ENCODE results near the gene CYTH3. TPM values are rescaled to one million over a fixed set of nuclear protein-coding genes. Genes with fewer than 3 reads are reported as not detected.

The CYTH3 gene
- total and polyA plus RNA-seq, 2 of the 8 experiments (the other 6 are each of a cell fraction or from before 2014, with no cell fraction given) = 10.3 to 11.9 TPM

DNA sequence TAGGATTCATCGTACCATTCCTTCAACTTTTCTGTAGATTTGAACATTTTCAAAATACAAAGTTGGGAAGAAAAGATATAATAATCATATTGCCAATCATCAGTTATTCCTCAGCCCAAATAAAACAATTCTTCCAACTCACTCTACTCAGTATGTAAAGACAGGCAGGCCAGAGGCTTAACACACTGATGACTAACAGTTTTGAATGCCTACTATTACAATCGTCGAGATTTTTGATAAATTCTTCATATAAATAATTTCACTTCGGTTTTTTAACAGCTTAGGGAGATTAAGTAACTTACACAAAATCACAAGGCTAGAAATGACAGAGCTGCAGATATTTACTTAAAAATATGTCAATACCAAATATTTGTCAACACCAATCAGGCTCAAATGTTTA, 17.6 kb downstream of the CYTH3 start:
- no peak overlapping the region for H4K91ac ChIP-seq (replicated peaks; ENCODE audit: insufficient read length, low read length)
- H2BK20ac ChIP-seq (ENCODE audit: low read length) = no peak overlapping the region
- no peaks in the 10 kb centered on the region for H3K27me3 ChIP-seq (replicated peaks in 1 of 4; ENCODE audit: control insufficient read depth in 3 of 4, extremely low read depth in 1 of 4, insufficient read depth in 3 of 4, low read length in 3 of 4)
- TF ChIP-seq, protein P1, sequence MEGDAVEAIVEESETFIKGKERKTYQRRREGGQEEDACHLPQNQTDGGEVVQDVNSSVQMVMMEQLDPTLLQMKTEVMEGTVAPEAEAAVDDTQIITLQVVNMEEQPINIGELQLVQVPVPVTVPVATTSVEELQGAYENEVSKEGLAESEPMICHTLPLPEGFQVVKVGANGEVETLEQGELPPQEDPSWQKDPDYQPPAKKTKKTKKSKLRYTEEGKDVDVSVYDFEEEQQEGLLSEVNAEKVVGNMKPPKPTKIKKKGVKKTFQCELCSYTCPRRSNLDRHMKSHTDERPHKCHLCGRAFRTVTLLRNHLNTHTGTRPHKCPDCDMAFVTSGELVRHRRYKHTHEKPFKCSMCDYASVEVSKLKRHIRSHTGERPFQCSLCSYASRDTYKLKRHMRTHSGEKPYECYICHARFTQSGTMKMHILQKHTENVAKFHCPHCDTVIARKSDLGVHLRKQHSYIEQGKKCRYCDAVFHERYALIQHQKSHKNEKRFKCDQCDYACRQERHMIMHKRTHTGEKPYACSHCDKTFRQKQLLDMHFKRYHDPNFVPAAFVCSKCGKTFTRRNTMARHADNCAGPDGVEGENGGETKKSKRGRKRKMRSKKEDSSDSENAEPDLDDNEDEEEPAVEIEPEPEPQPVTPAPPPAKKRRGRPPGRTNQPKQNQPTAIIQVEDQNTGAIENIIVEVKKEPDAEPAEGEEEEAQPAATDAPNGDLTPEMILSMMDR (IDR thresholded peaks at IDR 0.05; ENCODE audit: control extremely low read depth in 1 of 3, insufficient read depth in 1 of 3, low read depth in 1 of 3, low read length in 3 of 3) = no peak
- H3K56ac ChIP-seq (replicated peaks; ENCODE audit: insufficient read length, low read depth, low read length) = no peak overlapping the region
- POLR2A ChIA-PET (ENCODE audit: partially characterized antibody) = no interaction called here
- DNase-seq (ENCODE audit: low read depth in 1 of 2, low spot score in 2 of 2) (no peak), FAIRE-seq (no peak)
- no peak overlapping the region for H3K23ac ChIP-seq (ENCODE audit: insufficient read length)
- no peaks in the 10 kb centered on the region for H3K79me1 ChIP-seq (ENCODE audit: low read depth, low read length)
- no peak overlapping the region for H2AFZ ChIP-seq (ENCODE audit: low read length)
- no peak overlapping the region for H4K8ac ChIP-seq (ENCODE audit: extremely low read depth, insufficient read depth, low read length)
- no peak overlapping the region for H2BK15ac ChIP-seq (ENCODE audit: low read length)
- H3K4me3 ChIP-seq (ENCODE audit: extremely low read depth in 1 of 4, insufficient read depth in 2 of 4, low read depth in 3 of 4, low read length in 4 of 4) = no peak overlapping the region
- no peak overlapping the region for H3K9ac ChIP-seq (replicated peaks in 1 of 4; ENCODE audit: extremely low read depth in 1 of 4, low read depth in 3 of 4, low read length in 3 of 4)
- no peaks in the 10 kb centered on the region for H3K23me2 ChIP-seq (ENCODE audit: low read depth, low read length)
- H3K4me1 ChIP-seq (replicated peaks in 1 of 4; ENCODE audit: control insufficient read depth in 3 of 4, insufficient read depth in 4 of 4, low read length in 3 of 4) = peaks cover 0 to 9% (median 2%) of the 10 kb centered on the region in 4 experiments; a peak in 3 of 7 replicates
- no peak overlapping the region for H3K18ac ChIP-seq (ENCODE audit: extremely low read depth, low read length)
- no peak overlapping the region for H3K4ac ChIP-seq (replicated peaks; ENCODE audit: insufficient read length, low read depth, low read length)
- H3K4me2 ChIP-seq (ENCODE audit: insufficient read depth in 1 of 2, low read depth in 2 of 2, low read length in 2 of 2) = no peak overlapping the region
- 88% methylated on average over 4 of the region's 4 CpGs; no CpG with 5 or more reads in 1 of the 2 experiments for WGBS, 2 experiments (ENCODE audit: extremely low coverage in 1 of 2, insufficient coverage in 1 of 2, insufficient read length in 1 of 2, insufficient replicate concordance in 2 of 2, low coverage in 1 of 2, low lambda C conversion rate in 2 of 2, missing lambda C conversion rate in 1 of 2)
- no peak overlapping the region for H2BK120ac ChIP-seq (replicated peaks; ENCODE audit: low read depth, low read length)
- H4K5ac ChIP-seq (ENCODE audit: insufficient read length, low read depth, low read length) = no peak overlapping the region
- no peak overlapping the region for H2AK5ac ChIP-seq (ENCODE audit: low read depth, low read length)
- H3K27ac ChIP-seq (ENCODE audit: low read depth, low read length) = no peak overlapping the region
- peaks cover 0 to 4% of the 10 kb centered on the region in 2 experiments for H4K20me1 ChIP-seq (replicated peaks in 1 of 2; ENCODE audit: control insufficient read depth in 1 of 2, insufficient read depth in 2 of 2, low read length in 2 of 2)
- H3K36me3 ChIP-seq (ENCODE audit: control insufficient read depth in 2 of 4, insufficient read depth in 4 of 4, low read length in 3 of 4) = no peaks in the 10 kb centered on the region
- no peak overlapping the region for H3K14ac ChIP-seq (ENCODE audit: insufficient read length)
- peaks cover 0 to 7% of the 10 kb centered on the region in 2 experiments; a peak in 2 of 4 replicates for H3K79me2 ChIP-seq (ENCODE audit: control insufficient read depth in 1 of 2, insufficient read depth in 2 of 2, low read length in 2 of 2)
- no peaks in the 10 kb centered on the region for H3K9me3 ChIP-seq (ENCODE audit: insufficient read depth in 2 of 2, low read depth in 1 of 2, low read length in 1 of 2)
- no peak overlapping the region for H2BK5ac ChIP-seq (ENCODE audit: low read depth, low read length)
- no peak overlapping the region for H2BK12ac ChIP-seq (ENCODE audit: low read depth, low read length)
- CTCF ChIA-PET (ENCODE audit: partially characterized antibody) = interaction anchor here (1.3 to 3.3 kb wide), 2 partner anchors 14 to 75 kb away, joined by 4 to 13 read pairs; no protein-coding TSS in a partner anchor

All from H1 (cell line).